ENCODE measurements around the gene RPL36. TPM values are rescaled to one million over a fixed set of nuclear protein-coding genes. Genes with fewer than 3 reads are reported as not detected.

RPL36 gene
- total RNA-seq, 2 donors from 2014 or later: 844 to 976 TPM

DNA sequence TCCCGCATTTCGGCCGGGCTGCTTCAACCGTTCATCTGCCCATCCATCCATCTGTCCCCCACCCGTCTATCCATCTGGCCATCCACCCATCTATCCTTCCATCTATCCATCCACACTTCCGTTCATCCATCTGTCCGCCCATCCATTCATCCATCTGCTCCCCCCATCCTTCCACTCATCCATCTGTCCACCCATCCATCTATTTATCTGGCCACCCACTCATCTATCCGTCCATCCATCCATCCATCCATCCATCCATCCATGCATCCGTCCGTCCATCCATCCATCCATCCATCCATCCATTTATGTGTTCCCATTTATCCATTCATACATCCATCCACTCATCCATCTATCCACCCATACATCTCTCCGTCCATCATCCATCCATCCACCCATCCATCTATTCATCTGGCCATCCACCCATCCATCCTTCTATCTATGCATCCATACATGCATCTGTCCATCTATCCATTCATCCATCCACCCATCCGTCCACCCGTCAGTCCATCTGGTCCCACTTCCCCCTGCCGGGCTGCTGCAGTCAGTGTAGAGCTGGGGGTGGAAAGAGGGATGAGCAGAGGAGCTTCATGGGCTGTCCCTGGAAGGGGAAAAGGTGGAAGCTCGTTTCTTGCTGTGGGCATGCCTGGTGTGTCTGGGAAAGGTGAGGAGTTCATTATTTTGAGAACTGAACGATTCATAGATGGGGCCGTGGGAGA, 8.5 kb upstream of the RPL36 start:
- TF ChIP-seq, protein P1, sequence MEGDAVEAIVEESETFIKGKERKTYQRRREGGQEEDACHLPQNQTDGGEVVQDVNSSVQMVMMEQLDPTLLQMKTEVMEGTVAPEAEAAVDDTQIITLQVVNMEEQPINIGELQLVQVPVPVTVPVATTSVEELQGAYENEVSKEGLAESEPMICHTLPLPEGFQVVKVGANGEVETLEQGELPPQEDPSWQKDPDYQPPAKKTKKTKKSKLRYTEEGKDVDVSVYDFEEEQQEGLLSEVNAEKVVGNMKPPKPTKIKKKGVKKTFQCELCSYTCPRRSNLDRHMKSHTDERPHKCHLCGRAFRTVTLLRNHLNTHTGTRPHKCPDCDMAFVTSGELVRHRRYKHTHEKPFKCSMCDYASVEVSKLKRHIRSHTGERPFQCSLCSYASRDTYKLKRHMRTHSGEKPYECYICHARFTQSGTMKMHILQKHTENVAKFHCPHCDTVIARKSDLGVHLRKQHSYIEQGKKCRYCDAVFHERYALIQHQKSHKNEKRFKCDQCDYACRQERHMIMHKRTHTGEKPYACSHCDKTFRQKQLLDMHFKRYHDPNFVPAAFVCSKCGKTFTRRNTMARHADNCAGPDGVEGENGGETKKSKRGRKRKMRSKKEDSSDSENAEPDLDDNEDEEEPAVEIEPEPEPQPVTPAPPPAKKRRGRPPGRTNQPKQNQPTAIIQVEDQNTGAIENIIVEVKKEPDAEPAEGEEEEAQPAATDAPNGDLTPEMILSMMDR (IDR thresholded peaks at IDR 0.05): no peak
- Histone ChIP-seq H3K4me1 (peaks cover 7% of the 10 kb centered on the region), H3K27ac (no peak overlapping the region), H3K9me3 (no peaks in the 10 kb centered on the region), H3K4me3 (peak overlapping the region; percentile 90), H3K9ac (ENCODE audit: low read depth in 2 of 2, low read length in 2 of 2) (peak overlapping the region; percentile 51 to 55), H3K36me3 (no peaks in the 10 kb centered on the region), H3K27me3 (no peaks in the 10 kb centered on the region)
- no peak for DNase-seq
- intact Hi-C loops (cut with DNase I): no loop called here

DNA sequence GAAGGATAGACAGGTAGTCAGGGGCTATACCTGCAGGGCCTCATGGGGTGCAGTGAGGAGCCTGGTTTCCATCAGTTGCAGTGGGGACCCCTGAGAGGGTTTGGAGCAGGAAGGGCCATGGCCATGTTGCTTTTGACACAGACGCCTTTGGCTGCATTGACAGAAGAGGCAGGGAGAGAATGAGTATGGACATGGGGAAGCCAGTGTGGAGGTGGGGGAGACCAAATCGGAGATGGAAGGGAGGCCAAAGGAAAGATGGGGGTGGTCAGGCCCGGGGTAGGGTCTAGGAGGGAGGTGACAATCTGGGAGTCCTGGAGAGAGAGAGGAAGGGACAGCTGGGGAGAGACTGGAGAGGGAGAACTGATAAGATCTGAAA, 8.0 kb upstream of the RPL36 start:
- Histone ChIP-seq H3K27me3 (no peaks in the 10 kb centered on the region), H3K4me1 (peaks cover 7% of the 10 kb centered on the region), H3K27ac (no peak overlapping the region), H3K36me3 (no peaks in the 10 kb centered on the region), H3K9ac (ENCODE audit: low read depth in 2 of 2, low read length in 2 of 2) (no peak overlapping the region), H3K4me3 (no peak overlapping the region), H3K9me3 (no peaks in the 10 kb centered on the region)
- intact Hi-C loops (cut with DNase I): no loop called here
- TF ChIP-seq, protein P1 (IDR thresholded peaks at IDR 0.05): no peak
- no peak for DNase-seq

DNA sequence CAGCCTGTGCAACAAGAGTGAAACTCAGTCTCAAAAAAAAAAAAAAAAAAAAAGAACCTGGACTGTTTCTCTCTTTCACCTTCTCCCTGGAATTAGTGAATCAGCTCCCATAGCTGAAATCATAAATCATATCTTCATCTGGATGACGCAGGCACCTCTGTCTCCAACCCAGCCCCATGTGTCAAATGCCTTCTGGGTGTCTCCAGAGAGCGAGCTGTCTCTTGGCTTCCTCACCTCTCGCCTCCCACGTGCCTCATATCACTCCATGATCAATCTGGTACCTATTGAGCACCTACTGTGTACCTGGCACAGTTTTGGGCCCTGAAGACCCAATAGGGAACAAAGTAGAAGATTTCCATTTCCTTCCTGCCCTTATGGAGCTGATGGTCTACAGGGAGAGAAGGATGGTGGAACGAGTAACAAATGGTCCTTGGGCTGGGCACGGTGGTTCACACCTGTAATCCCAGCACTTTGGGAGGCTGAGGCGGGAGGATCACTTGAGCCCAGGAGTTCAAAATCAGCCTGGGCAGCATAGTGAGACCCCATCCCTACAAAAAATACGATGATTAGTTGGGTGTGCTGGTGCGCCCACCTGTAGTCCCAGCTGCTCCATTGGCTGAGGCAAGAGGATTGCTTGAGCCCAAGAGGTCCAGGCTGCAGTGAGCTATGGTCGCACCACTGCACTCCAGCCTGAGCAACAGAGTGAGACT, 6.8 kb upstream of the RPL36 start:
- DNase-seq: no peak
- Histone ChIP-seq H3K27me3 (no peaks in the 10 kb centered on the region), H3K4me1 (peaks cover 7% of the 10 kb centered on the region), H3K9me3 (no peaks in the 10 kb centered on the region), H3K4me3 (no peak overlapping the region), H3K27ac (no peak overlapping the region), H3K9ac (ENCODE audit: low read depth in 2 of 2, low read length in 2 of 2) (no peak overlapping the region), H3K36me3 (no peaks in the 10 kb centered on the region)
- TF ChIP-seq, protein P1 (IDR thresholded peaks at IDR 0.05): no peak
- intact Hi-C loops (cut with DNase I): no loop called here

DNA sequence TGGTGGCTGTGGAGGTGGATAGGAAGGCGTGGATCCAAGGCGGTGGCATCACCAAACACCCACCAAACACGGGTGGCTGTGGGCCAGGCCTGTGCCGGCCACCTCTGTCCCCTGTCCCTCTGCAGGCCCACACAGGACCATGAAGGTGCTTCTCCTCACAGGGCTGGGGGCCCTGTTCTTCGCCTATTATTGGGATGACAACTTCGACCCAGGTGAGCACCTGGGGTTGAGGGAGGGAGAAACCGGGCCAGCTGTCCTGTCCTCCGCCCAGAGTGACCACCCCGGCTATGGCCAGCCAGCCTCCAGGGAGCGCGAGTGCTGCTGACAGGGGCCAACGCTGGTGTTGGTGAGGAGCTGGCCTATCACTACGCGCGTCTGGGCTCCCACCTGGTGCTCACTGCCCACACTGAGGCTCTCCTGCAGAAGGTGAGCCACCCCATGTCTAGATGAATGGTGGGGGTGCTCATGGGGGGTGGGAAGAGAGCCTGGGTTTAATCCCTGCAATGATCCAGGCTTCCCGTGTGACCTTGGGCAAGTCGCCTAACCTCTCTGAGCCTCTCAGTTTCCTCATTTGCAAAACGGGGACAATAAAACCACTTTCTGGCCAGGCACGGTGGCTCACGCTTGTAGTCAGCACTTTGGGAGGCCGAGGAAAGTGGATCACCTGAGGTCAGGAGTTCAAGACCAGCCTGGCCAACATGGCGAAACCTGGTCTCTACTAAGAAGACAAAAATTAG, 5.2 kb upstream of the RPL36 start:
- no peaks in the 10 kb centered on the region for H3K27me3 ChIP-seq
- no peak overlapping the region for H3K4me3 ChIP-seq
- no peaks in the 10 kb centered on the region for H3K9me3 ChIP-seq
- DNase-seq: no peak
- TF ChIP-seq, protein P1 (IDR thresholded peaks at IDR 0.05): no peak
- no peaks in the 10 kb centered on the region for H3K4me1 ChIP-seq
- intact Hi-C loops (cut with DNase I): no loop called here
- no peak overlapping the region for H3K27ac ChIP-seq
- H3K9ac ChIP-seq (ENCODE audit: low read depth in 2 of 2, low read length in 2 of 2): no peak overlapping the region
- no peaks in the 10 kb centered on the region for H3K36me3 ChIP-seq

DNA sequence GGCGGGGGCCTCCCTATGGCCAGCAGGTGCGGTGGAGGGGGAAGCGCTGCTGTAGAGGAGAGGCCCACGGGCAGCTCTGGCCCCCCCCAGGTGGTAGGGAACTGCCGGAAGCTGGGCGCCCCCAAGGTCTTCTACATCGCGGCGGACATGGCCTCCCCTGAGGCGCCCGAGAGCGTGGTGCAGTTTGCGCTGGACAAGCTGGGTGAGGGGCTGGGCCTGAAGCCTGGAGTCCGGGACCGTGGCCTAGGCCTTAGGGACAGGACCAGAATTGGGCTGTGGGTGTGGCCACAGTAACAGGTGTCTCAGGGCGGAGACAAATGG, 3.8 kb upstream of the RPL36 start:
- Histone ChIP-seq H3K27ac (peak overlapping the region; percentile 75), H3K4me1 (no peaks in the 10 kb centered on the region), H3K9me3 (no peaks in the 10 kb centered on the region), H3K4me3 (peak overlapping the region; percentile 57), H3K27me3 (no peaks in the 10 kb centered on the region), H3K36me3 (no peaks in the 10 kb centered on the region), H3K9ac (ENCODE audit: low read depth in 2 of 2, low read length in 2 of 2) (peak overlapping the region; percentile 30 to 34)
- TF ChIP-seq, protein P1 (IDR thresholded peaks at IDR 0.05): no peak
- intact Hi-C loops (cut with DNase I): no loop called here
- no peak for DNase-seq
